ENCODE measurements around the gene FCRL5.

GRCh38 chr1:157574836-157575235 is 22.5 kb upstream of the FCRL5 start:
- TF ChIP-seq CTCF (IDR thresholded peaks at IDR 0.05; ENCODE audit: borderline replicate concordance, extremely low read depth, low read length, poor library complexity, severe bottlenecking): no peak
- no peak for TF ChIP-seq EZH2 (IDR thresholded peaks at IDR 0.05; ENCODE audit: borderline replicate concordance, low read depth, low read length, severe bottlenecking)

Measured in DND-41 (cell line).